Measurements from ENCODE around the gene MYH7. TPM values are rescaled to one million over a fixed set of nuclear protein-coding genes. Genes with fewer than 3 reads are reported as not detected.
"Not testable (repeated sequence)": the region's sequence is repeated elsewhere in the genome, so short reads cannot be mapped to it uniquely, and the experiment has no call there.

MYH7 gene
- total RNA-seq, 2 donors from 2014 or later = 0.05 to 0.56 TPM

DNA sequence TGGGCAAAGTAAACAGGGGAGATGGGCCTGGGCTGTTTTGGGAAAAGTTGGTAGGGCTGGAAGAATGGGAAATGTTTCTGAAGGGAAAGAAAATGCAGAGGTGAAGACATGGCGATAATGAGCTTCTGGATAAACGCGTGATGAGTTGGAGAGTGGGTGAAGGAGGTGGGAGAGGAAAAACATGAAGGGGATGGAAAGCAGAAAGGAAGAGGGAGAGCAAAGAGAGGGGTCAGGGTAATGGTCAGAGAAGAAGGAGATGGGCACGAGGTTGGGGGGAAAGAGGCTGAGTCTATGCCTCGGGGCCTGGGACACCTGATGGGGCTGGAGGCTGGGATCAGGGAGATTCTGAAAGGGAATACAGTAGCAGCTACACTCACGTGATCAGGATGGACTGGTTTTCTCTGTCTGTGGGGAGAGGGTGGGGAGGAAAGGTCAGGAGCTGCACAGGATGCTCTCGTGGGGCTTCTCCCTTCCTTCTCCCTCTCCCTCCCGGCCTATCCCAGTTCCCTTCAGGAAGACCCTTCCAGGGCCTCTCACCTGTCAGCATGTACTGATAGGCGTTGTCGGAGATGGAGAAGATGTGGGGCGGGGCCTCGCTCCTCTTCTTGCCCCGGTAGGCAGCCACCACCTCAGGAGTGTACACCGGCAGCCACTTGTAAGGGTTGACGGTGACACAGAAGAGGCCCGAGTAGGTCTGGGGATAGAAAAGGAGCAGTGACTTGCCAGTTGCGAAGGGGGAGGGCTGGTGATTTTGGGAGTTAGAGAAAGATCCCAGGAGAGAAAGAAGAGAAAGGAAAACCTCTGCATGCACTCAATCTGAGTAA lies 3.1 kb downstream of the MYH7 start:
- no peaks in the 10 kb centered on the region for H3K4me1 Mint-ChIP-seq (ENCODE audit: low read depth)
- ATAC-seq (replicated peaks in 1 of 2) (no peak), DNase-seq (no peak)
- no peaks in the 10 kb centered on the region for H3K9me3 Mint-ChIP-seq
- no peaks in the 10 kb centered on the region for H3K36me3 Mint-ChIP-seq (ENCODE audit: insufficient read depth in 2 of 2)
- no peak overlapping the region for H3K4me3 Mint-ChIP-seq
- H3K27me3 Mint-ChIP-seq (ENCODE audit: low read depth) = peaks cover 11% of the 10 kb centered on the region
- H3K27ac Mint-ChIP-seq = no peak overlapping the region

DNA sequence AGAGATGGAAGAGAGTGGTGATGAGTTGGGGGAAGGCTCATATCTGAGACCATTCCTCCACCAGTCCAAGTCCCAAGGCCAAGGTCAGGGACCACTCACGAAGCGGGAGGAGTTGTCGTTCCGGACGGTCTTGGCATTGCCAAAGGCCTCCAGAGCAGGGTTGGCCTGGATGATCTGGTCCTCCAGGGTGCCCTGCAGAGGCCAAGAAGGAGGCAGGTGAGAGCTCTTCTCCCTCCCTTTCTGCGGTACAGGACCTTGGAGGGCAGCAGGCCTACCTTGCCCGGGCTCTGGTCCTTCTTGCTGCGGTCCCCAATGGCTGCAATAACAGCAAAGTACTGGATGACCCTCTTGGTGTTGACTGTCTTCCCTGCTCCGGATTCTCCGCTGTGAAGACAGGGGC lies 4.0 kb downstream of the MYH7 start:
- no peak for ATAC-seq (replicated peaks in 1 of 2)
- no peak overlapping the region for H3K27ac Mint-ChIP-seq
- no peak overlapping the region for H3K4me3 Mint-ChIP-seq
- H3K27me3 Mint-ChIP-seq (ENCODE audit: low read depth) = peaks cover 11% of the 10 kb centered on the region
- no peaks in the 10 kb centered on the region for H3K4me1 Mint-ChIP-seq (ENCODE audit: low read depth)
- H3K36me3 Mint-ChIP-seq (ENCODE audit: insufficient read depth in 2 of 2) = no peaks in the 10 kb centered on the region
- no peaks in the 10 kb centered on the region for H3K9me3 Mint-ChIP-seq
- DNase-seq = no peak

DNA sequence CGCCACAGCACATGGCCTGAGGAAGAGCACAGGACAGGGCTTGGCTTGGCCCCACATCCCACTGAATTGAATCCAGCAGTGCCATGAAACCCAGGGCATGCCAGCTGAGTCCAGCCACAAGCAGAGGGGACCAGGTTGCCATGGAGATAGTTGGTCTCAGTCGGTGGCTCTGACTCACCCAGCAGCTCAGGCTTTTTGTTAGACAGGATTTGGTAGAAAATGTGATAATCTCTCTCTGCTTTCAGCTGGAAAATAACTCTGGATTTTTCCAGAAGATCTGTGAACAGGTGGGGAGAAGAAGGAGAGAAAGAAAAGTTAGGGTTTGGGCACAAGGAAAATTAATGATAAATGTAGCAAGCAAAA lies 4.8 kb downstream of the MYH7 start:
- DNase-seq (no peak), ATAC-seq (replicated peaks in 1 of 2) (no peak)
- H3K27me3 Mint-ChIP-seq (ENCODE audit: low read depth) = peaks cover 11% of the 10 kb centered on the region
- no peak overlapping the region for H3K27ac Mint-ChIP-seq
- no peaks in the 10 kb centered on the region for H3K9me3 Mint-ChIP-seq
- no peaks in the 10 kb centered on the region for H3K36me3 Mint-ChIP-seq (ENCODE audit: insufficient read depth in 2 of 2)
- no peaks in the 10 kb centered on the region for H3K4me1 Mint-ChIP-seq (ENCODE audit: low read depth)
- no peak overlapping the region for H3K4me3 Mint-ChIP-seq

DNA sequence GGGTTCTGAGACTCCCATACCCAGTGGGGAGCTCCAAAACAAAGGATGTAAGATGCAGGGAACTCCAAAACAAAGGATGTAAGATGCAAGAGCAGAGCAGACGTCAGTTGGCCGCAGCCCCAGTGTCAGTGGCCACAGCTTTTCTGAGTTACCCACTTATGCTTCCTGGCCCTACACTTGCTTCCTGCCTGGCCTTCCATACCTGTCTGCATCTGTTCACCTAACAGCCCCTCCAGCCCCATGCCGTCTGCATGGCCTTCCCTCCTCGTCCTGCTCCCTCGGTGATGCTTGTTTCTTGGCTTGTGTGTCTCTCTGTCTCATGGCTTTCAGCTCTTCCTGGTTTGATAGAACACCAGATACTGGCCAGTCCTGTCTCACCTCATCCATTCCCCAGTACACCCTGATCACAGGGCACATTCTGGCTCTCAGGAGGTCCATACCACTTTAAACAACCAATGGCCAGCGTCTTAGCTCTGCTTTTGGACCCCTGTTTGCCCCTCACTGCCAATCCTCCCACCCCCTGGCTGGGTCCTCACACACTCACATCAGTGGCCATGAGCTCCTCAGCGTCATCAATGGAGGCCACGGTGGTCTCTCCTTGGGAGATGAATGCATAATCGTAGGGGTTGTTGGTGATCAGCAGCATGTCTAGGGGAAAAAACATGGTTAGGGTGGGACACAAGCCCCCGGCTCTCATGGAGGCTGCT lies 5.3 kb downstream of the MYH7 start:
- H3K9me3 Mint-ChIP-seq = no peaks in the 10 kb centered on the region
- no peak overlapping the region for H3K27ac Mint-ChIP-seq
- no peaks in the 10 kb centered on the region for H3K4me1 Mint-ChIP-seq (ENCODE audit: low read depth)
- DNase-seq = no peak
- no peaks in the 10 kb centered on the region for H3K36me3 Mint-ChIP-seq (ENCODE audit: insufficient read depth in 2 of 2)
- H3K27me3 Mint-ChIP-seq (ENCODE audit: low read depth) = peaks cover 11% of the 10 kb centered on the region
- H3K4me3 Mint-ChIP-seq = no peak overlapping the region
- no peak for ATAC-seq (replicated peaks in 1 of 2)

DNA sequence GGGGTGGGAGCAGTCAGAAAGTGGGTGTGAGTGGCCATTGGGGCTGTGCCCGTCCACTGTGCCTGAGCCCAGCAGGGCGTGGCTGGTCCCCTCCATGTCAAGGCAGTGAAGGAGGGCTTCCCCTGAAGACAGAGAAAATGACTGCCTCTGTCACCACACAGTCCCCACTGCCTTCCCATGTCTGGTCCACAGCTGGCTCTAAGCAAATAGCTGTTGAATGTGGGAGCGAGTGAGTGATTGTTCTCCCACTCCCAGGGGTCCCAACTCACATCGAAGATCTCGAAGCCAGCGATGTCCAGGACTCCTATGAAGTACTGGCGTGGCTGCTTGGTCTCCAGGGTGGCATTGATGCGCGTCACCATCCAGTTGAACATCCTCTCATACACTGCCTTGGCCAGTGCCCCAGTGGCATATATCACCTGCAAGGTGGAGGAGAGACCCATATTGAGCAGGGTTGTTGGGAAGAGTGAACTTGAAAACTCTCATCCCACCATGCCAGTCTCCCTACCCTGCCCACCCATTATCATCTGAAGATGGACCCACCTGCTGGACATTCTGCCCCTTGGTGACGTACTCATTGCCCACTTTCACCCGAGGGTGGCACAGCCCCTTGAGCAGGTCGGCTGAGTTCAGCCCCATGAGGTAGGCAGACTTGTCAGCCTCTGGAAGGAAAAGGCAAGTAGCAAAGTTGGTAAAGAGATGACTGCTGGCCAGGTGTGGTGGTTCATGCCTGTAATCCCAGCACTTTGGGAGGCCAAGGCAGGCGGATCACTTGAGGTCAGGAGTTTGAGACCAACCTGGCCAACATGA lies 6.6 kb downstream of the MYH7 start:
- DNase-seq (no peak), ATAC-seq (replicated peaks in 1 of 2) (no peak)
- Mint-ChIP-seq H3K9me3 (no peaks in the 10 kb centered on the region), H3K36me3 (ENCODE audit: insufficient read depth in 2 of 2) (no peaks in the 10 kb centered on the region), H3K27me3 (ENCODE audit: low read depth) (no peaks in the 10 kb centered on the region), H3K27ac (no peak overlapping the region), H3K4me1 (ENCODE audit: low read depth) (no peaks in the 10 kb centered on the region), H3K4me3 (no peak overlapping the region)

DNA sequence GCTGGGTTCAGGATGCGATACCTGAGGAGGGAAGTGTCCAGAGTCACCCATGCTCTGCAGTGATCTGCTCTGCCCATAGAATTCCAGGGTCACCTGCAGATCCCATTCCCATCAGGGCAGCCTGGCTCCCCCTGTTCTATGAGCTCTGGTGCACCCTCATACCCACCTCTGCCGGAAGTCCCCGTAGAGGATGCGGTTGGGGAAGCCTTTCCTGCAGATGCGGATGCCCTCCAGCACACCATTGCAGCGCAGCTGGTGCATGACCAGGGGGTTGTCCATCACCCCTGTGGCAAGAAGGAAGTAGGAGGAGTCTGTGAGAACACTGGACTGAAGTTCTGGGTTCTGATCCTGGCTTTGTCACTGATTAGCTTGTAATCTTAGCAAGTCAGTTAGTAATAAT lies 9.7 kb downstream of the MYH7 start:
- H3K27me3 Mint-ChIP-seq (ENCODE audit: low read depth); DNase-seq; ATAC-seq (replicated peaks in 1 of 2); H3K4me3 Mint-ChIP-seq; H3K9me3 Mint-ChIP-seq; H3K36me3 Mint-ChIP-seq (ENCODE audit: insufficient read depth in 2 of 2); H3K27ac Mint-ChIP-seq: not testable (repeated sequence)
- peaks cover 14% of the 10 kb centered on the region for H3K4me1 Mint-ChIP-seq (ENCODE audit: low read depth)

DNA sequence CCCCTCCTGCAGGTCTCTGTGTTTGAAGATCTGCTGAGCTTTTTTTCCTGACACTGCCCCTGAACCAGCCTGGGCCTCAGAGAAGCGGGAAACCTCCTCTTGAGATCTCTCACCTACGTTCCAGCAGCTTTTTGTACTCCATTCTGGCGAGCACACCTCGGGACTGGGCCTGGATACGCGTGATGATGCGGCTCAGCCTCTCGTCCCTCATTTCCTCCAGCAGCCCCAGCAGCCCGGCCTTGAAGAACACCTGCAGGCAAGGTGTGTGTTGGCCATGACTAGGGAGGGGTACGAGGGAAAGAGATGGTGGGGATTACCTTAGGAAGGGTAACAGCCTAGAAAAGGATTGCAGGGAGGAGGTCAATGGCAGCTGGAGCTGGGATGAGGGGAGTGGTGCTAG lies 10.3 kb downstream of the MYH7 start:
- no peaks in the 10 kb centered on the region for H3K36me3 Mint-ChIP-seq (ENCODE audit: insufficient read depth in 2 of 2)
- ATAC-seq (replicated peaks in 1 of 2) = no peak
- no peaks in the 10 kb centered on the region for H3K27me3 Mint-ChIP-seq (ENCODE audit: low read depth)
- no peak for DNase-seq
- H3K9me3 Mint-ChIP-seq = no peaks in the 10 kb centered on the region
- H3K4me1 Mint-ChIP-seq (ENCODE audit: low read depth) = peaks cover 16% of the 10 kb centered on the region
- H3K27ac Mint-ChIP-seq = no peak overlapping the region
- no peak overlapping the region for H3K4me3 Mint-ChIP-seq

DNA sequence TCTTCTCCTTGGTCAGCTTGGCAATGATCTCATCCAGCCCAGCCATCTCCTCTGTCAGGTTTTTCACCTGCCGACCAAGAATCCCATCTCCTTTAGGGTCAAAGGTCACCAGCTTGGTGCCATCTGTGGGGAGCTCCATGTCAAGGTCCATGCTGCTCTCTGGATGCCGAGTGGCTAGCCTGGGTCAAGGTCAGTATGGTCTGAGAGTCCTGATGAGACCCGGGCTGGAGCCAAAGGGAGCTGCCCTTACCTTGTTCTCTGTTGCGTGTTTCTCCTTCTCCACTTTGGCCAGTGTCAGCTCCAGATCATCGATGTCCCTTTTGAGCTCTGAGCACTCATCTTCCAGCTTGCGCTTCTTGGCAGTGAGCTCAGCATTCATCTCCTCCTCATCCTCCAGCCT lies 11.8 kb downstream of the MYH7 start:
- Mint-ChIP-seq H3K27ac (no peak overlapping the region), H3K27me3 (ENCODE audit: low read depth) (no peaks in the 10 kb centered on the region), H3K4me3 (no peak overlapping the region), H3K36me3 (ENCODE audit: insufficient read depth in 2 of 2) (no peaks in the 10 kb centered on the region), H3K9me3 (no peaks in the 10 kb centered on the region), H3K4me1 (ENCODE audit: low read depth) (peaks cover 16% of the 10 kb centered on the region)
- ATAC-seq (replicated peaks in 1 of 2) (no peak), DNase-seq (no peak)

DNA sequence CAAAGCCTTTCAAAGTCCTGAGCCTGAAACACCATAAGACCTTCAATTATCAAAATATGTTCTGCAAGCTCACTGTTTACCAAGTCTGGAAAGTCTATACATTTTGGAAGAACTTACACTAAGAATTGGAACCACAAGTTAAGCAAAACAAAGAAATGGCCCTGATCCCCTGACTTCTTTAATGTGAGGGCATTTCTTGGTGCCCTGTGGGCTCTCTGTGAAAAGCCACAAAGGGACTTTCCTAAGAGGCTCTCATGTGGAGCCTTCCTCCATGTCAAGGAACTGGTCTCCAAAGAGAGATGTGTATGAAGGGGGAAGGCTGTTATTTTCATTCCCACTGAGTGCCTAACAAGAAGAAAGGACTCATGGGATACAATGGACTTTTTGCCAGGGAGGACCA lies 13.9 kb downstream of the MYH7 start:
- no peaks in the 10 kb centered on the region for H3K27me3 Mint-ChIP-seq (ENCODE audit: low read depth)
- peaks cover 16% of the 10 kb centered on the region for H3K4me1 Mint-ChIP-seq (ENCODE audit: low read depth)
- H3K4me3 Mint-ChIP-seq = peak overlapping the region; percentile 4 to 54
- ATAC-seq (replicated peaks in 1 of 2) = peak; percentile 94 to 95
- peak overlapping the region; percentile 43 for H3K27ac Mint-ChIP-seq
- DNase-seq = peak; percentile 44 to 53
- no peaks in the 10 kb centered on the region for H3K9me3 Mint-ChIP-seq
- H3K36me3 Mint-ChIP-seq (ENCODE audit: insufficient read depth in 2 of 2) = no peaks in the 10 kb centered on the region

DNA sequence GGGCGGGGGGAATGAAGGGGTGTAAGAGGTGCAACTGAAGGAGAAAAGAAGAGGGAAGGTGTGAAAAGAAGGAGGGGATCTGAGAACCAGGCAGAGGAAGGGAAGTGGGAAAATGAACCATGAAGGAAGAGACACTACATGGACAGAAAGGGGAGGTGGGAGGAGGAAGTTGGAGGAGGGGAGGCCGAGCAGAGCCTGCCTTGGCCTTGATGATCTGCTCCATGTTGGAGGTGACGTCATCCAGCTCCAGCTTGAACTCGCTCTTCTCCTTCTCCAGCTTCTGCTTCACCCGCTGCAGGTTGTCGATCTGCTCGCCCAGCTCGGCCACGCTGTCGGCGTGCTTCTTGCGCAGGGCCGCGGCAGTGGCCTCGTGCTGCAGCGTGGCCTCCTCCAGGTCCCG lies 15.8 kb downstream of the MYH7 start:
- not testable (repeated sequence) for H3K27me3 Mint-ChIP-seq (ENCODE audit: low read depth); H3K9me3 Mint-ChIP-seq; H3K36me3 Mint-ChIP-seq (ENCODE audit: insufficient read depth in 2 of 2); H3K4me3 Mint-ChIP-seq; H3K27ac Mint-ChIP-seq; DNase-seq; ATAC-seq (replicated peaks in 1 of 2)
- peaks cover 16% of the 10 kb centered on the region for H3K4me1 Mint-ChIP-seq (ENCODE audit: low read depth)

DNA sequence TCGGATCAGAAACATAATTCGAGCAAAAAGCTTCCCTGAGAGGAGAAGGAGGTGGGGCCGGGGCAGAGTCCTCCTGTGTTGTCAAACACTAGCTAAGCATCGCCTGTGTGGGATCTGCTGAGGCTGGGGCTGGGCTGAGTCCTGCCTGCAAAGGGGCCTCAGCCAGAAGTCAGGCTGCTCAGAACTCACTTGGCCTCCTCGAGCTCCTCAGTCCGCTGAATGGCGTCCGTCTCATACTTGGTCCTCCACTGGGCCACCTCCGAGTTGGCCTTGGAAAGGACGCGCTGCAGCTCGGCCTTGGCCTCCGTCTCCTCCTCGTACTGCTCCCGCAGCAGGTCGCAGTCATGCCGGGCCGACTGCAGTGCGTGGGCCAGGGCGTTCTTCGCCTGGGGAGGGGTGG lies 17.4 kb downstream of the MYH7 start:
- DNase-seq (no peak), ATAC-seq (replicated peaks in 1 of 2) (no peak)
- Mint-ChIP-seq H3K27me3 (ENCODE audit: low read depth) (no peaks in the 10 kb centered on the region), H3K9me3 (no peaks in the 10 kb centered on the region), H3K4me1 (ENCODE audit: low read depth) (peaks cover 16% of the 10 kb centered on the region), H3K36me3 (ENCODE audit: insufficient read depth in 2 of 2) (no peaks in the 10 kb centered on the region), H3K27ac (no peak overlapping the region), H3K4me3 (no peak overlapping the region)

DNA sequence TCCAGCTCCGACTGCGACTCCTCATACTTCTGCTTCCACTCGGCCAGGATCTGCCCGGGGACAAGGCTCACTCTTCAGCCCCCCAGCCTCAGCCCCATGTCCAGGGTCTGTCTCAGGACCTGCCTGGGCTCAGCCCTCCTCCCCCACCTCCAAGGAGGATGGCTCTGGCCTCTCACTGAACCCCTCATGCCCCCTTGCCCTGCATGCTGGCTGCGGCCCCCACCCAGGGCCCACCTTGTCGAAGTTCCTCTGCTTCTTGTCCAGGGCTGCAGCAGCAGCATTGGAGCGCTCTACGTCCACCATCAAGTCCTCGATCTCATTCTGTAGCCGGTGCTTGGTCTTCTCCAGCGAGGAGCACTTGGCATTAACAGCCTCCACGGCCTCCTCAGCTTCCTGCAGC lies 18.2 kb downstream of the MYH7 start:
- not testable (repeated sequence) for H3K4me3 Mint-ChIP-seq; H3K27me3 Mint-ChIP-seq (ENCODE audit: low read depth); H3K9me3 Mint-ChIP-seq; H3K27ac Mint-ChIP-seq; ATAC-seq (replicated peaks in 1 of 2); H3K36me3 Mint-ChIP-seq (ENCODE audit: insufficient read depth in 2 of 2); DNase-seq
- peaks cover 16% of the 10 kb centered on the region for H3K4me1 Mint-ChIP-seq (ENCODE audit: low read depth)

DNA sequence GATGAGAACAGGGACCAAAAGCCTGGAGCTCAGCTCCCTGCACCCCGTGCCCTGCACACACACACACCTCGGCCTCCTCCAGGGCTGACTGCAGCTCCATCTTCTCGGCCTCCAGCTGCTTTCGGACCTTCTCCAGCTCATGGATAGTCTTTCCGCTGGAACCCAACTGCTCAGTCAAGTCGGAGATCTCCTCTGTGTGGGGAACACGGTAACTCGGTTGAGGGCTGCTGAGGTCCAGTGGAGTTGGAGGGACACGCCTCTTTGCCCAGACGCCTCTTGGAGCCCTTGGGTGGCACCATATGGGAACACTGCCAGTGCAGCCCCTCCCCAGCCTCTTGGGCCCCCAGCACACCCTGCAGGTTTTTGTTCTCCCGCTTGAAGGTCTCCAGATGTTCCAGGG lies 18.7 kb downstream of the MYH7 start:
- Mint-ChIP-seq H3K27me3 (ENCODE audit: low read depth) (no peaks in the 10 kb centered on the region), H3K4me1 (ENCODE audit: low read depth) (peaks cover 12% of the 10 kb centered on the region), H3K27ac (no peak overlapping the region), H3K36me3 (ENCODE audit: insufficient read depth in 2 of 2) (no peaks in the 10 kb centered on the region), H3K4me3 (no peak overlapping the region), H3K9me3 (no peaks in the 10 kb centered on the region)
- ATAC-seq (replicated peaks in 1 of 2) = no peak
- DNase-seq = no peak

Measured in activated T-cell treated with anti-CD3 and anti-CD28 coated beads, Interleukin-2, amount 50 U/mL, for 72 hours (primary cell).